ENCODE measurements around the gene GRAP. TPM values are rescaled to one million over a fixed set of nuclear protein-coding genes. Genes with fewer than 3 reads are reported as not detected.
A peak's percentile ranks its signal among the peaks of the same experiment; 100 is the strongest.
"Not testable (repeated sequence)": the region's sequence is repeated elsewhere in the genome, so short reads cannot be mapped to it uniquely, and the experiment has no call there.

GRAP gene
- total RNA-seq, 1 donor from 2014 or later: 0.35 TPM

DNA sequence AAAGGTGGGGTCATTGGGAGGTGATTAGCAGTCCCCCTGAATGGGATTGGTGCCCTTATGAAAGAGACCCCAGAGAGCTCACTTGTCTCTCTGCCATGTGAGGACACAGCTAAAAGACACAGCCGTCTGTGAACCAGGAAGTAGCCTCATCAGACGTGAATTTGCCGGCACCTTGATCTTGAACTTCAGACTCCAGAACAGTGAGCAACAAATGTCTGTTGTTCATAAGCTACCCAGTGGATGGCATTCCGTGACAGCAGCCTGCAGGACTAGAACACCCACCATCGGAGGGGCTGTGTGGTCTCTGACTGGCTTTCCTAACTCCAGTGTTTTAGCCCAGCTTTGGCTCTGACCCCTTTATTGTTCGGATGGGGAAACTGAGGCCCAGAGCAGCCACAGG is 9.2 kb downstream of the GRAP start:
- not testable (repeated sequence) for H3K36me3 Mint-ChIP-seq (ENCODE audit: low read depth); H3K27ac Mint-ChIP-seq (ENCODE audit: unreplicated experiment); H3K4me3 Mint-ChIP-seq (ENCODE audit: unreplicated experiment); DNase-seq (ENCODE audit: low spot score); H3K9me3 Mint-ChIP-seq (ENCODE audit: low read depth); H3K27me3 Mint-ChIP-seq (ENCODE audit: low read depth); H3K4me1 Mint-ChIP-seq (ENCODE audit: low read depth)

DNA sequence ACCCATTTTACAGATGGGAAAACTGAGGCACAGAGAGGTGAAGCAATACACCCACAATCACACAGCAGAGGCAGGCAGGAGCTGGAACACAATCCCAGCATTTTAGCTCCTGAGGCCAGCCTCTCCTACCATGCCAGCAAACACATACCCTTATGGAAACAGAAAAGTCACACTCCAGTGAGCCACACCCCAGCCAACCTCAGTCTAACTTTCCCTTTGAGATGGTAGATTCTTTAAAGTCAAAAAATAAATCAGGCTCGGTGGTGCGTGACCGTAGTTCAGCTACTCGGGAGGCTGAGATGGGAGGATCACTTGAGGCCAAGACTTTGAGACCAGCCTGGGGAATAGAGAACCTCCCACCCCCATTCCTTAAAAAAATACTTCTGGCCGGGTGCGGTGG is 10.6 kb downstream of the GRAP start:
- not testable (repeated sequence) for H3K9me3 Mint-ChIP-seq (ENCODE audit: low read depth); H3K4me3 Mint-ChIP-seq (ENCODE audit: unreplicated experiment); H3K27ac Mint-ChIP-seq (ENCODE audit: unreplicated experiment); H3K36me3 Mint-ChIP-seq (ENCODE audit: low read depth); DNase-seq (ENCODE audit: low spot score); H3K4me1 Mint-ChIP-seq (ENCODE audit: low read depth); H3K27me3 Mint-ChIP-seq (ENCODE audit: low read depth)

DNA sequence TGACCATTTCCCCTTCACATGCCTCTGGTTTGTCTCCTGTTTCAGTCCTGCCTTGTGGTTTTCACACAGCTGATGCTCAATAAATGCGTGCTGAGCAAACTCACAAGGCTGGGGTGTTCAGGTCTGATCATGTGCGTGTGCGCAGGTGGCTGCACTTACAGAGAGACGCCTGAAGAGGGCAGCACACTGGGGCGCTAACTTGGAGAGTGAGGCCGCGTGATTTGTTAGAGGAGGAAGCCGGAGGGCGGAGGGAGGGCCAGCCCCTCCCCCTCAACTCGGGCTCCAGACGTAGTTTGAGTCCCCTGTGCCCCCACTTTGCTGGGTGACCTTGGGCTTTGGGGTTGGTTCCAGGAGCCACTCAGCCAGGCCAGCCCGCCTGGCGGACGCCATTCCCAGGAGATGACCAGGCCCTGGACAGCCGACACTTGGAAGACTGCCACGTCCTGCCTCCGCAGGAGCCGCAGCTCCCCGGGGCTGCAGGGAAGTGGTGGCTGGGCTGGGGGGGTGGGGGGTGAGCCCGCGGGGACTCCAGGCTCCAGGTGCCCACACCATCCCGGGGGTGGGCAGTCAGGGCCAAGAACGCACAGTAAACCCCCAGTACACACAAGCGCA is 14.3 kb downstream of the GRAP start:
- not testable (repeated sequence) for H3K36me3 Mint-ChIP-seq (ENCODE audit: low read depth); DNase-seq (ENCODE audit: low spot score); H3K27ac Mint-ChIP-seq (ENCODE audit: unreplicated experiment); H3K4me1 Mint-ChIP-seq (ENCODE audit: low read depth); H3K4me3 Mint-ChIP-seq (ENCODE audit: unreplicated experiment); H3K9me3 Mint-ChIP-seq (ENCODE audit: low read depth); H3K27me3 Mint-ChIP-seq (ENCODE audit: low read depth)

DNA sequence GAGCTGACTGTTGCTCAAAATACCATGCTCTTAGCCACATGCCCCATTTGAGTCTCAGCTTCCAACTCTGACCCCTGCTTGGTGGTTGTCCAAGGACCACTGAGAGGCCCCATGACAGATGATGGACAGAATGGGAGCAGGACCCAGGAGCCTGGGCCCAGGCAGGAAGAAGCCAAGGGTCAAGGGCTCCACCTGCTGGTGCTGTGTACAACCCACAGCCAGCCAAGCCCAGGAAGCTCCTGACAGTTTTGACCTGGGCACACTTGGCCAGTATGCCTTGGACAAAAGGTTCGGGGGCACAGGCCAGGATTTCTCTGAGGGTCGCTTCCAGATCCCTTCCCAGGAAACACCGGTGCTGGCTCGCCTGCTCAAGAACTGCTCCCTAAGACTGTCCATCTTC is 15.0 kb downstream of the GRAP start:
- DNase-seq (ENCODE audit: low spot score); H3K27ac Mint-ChIP-seq (ENCODE audit: unreplicated experiment): not testable (repeated sequence)
- TF ChIP-seq, protein P1, sequence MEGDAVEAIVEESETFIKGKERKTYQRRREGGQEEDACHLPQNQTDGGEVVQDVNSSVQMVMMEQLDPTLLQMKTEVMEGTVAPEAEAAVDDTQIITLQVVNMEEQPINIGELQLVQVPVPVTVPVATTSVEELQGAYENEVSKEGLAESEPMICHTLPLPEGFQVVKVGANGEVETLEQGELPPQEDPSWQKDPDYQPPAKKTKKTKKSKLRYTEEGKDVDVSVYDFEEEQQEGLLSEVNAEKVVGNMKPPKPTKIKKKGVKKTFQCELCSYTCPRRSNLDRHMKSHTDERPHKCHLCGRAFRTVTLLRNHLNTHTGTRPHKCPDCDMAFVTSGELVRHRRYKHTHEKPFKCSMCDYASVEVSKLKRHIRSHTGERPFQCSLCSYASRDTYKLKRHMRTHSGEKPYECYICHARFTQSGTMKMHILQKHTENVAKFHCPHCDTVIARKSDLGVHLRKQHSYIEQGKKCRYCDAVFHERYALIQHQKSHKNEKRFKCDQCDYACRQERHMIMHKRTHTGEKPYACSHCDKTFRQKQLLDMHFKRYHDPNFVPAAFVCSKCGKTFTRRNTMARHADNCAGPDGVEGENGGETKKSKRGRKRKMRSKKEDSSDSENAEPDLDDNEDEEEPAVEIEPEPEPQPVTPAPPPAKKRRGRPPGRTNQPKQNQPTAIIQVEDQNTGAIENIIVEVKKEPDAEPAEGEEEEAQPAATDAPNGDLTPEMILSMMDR (IDR thresholded peaks at IDR 0.05): peak; percentile 67

DNA sequence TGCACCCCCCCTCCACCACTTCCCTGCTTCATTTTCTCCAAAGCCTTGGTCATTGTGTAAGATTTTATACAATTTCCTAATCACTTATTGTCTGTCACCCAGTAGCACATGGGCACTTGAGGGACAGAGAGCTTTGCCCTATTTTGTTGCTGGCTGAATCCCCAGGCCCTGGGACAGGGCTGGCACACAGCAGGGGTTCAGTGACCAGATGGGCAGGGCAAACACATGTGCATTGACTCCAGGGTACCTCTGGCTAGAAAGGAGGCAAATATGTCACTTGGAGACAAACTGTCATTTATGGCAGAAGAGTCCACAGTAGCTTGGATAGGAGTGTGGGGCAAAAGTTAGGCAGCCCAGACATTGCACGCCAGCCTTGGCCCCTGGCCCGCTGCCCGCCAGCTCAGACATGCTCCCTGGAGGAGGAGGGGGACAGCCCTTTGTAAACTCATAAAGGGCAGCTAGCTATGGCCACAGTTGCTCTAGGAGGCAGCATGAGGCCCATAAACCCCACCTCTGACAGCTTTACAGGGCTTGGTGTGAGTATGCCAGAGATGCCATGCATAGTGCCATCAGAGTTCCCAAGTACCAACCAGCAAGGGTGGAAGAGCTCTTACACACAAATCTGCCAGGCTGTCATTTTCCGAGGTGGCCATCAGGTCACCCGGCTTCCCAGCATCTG is 15.8 kb downstream of the GRAP start:
- not testable (repeated sequence) for H3K27ac Mint-ChIP-seq (ENCODE audit: unreplicated experiment); H3K4me3 Mint-ChIP-seq (ENCODE audit: unreplicated experiment); H3K27me3 Mint-ChIP-seq (ENCODE audit: low read depth); H3K36me3 Mint-ChIP-seq (ENCODE audit: low read depth); H3K4me1 Mint-ChIP-seq (ENCODE audit: low read depth); H3K9me3 Mint-ChIP-seq (ENCODE audit: low read depth); DNase-seq (ENCODE audit: low spot score)

More for the DNA sequence above, 15.0 kb downstream of the GRAP start:
- H3K36me3 Mint-ChIP-seq (ENCODE audit: low read depth); H3K27me3 Mint-ChIP-seq (ENCODE audit: low read depth); H3K4me3 Mint-ChIP-seq (ENCODE audit: unreplicated experiment); H3K9me3 Mint-ChIP-seq (ENCODE audit: low read depth); H3K4me1 Mint-ChIP-seq (ENCODE audit: low read depth): not testable (repeated sequence)

DNA sequence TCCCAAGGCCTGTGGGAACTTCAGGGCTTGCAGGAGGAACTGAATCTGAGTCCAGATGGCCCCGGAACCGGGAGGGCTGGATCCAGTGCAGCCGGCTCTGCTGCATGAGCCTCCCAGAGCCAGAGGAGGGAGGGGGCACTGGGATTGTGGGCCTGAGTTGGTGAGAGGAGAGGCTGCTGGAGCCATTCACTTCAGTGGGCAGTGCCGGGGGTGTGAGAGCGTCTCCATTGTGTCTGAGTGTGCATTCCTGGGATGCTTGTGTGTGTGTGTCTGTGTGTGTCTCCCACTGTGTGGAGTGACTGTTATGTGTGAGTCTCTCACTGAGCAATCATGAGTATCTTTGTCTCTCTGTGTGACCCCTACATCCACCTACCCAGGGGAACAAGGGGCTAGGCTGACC is 17.0 kb downstream of the GRAP start:
- H3K36me3 Mint-ChIP-seq (ENCODE audit: low read depth); H3K9me3 Mint-ChIP-seq (ENCODE audit: low read depth); H3K27me3 Mint-ChIP-seq (ENCODE audit: low read depth); H3K4me3 Mint-ChIP-seq (ENCODE audit: unreplicated experiment); H3K4me1 Mint-ChIP-seq (ENCODE audit: low read depth); DNase-seq (ENCODE audit: low spot score): not testable (repeated sequence)
- peak overlapping the region; percentile 63 for H3K27ac Mint-ChIP-seq (ENCODE audit: unreplicated experiment)

DNA sequence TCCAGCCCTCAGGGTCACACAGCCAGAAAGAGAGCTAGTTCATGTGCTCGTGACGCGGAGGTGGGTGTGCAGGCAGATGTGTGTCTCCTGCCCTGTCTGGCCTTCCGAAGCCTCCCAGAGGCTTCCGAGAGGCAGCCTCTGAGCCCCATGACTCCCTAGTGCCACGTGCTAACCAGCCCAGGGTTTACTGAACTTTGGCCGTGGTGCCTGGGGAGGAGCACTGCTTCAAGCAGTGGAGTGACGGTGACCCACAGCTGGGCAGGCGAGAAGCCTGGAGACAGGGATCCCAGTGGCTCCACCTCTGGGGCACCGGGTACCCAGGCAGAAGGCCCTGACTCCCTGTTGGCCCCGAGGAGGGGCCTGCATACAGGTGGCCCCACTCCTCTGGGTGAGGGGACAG is 18.1 kb downstream of the GRAP start:
- H3K27ac Mint-ChIP-seq (ENCODE audit: unreplicated experiment); H3K4me1 Mint-ChIP-seq (ENCODE audit: low read depth); H3K9me3 Mint-ChIP-seq (ENCODE audit: low read depth): not testable (repeated sequence)

DNA sequence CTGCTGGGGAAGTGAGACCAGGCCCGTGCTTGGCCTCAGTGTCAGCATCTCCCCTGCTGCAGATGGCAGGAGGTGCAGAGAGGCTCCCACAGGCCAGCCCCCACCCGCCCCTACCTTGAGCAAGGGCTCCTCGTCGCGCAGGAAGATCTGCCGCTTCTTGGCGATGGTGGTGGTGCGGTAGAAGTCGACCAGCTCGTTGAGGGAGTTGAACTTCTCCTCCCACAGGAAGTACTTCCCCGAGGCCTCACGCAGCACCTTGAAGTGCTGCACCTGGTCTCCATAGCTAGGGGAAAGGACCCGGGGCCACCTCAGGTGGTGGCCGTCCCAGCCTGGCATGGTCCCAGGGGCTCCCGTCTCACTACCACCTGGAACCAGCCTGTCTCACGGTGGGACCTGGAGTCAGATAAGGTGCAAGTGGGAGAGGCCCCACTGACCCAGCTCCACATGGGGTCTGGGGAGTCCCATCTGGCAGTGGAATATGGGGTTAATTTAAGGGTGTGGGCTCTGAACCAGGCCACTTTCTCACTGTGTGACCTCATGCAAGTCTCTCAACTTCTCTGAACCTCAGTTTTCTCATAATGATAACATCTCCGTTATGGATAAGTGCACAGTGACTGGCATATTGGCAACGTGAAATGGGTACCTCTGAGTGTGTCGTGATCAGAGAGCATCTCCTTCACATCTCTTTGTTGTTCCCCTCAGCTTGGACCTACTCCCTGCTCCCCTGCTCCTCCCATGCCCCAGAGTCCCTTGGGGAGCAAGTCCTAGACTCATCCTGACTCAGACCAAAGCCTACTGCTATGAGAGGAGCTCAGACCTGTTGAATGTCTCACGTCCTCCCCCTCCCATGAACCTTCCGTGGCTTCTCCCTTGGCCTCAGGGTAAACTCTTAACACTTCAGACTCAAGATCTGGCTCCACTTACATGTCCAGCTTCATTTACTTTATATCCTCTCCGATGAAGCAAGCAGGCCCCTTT is 22.4 kb downstream of the GRAP start:
- Mint-ChIP-seq H3K36me3 (ENCODE audit: low read depth) (no peaks in the 10 kb centered on the region), H3K4me3 (ENCODE audit: unreplicated experiment) (no peak overlapping the region), H3K27ac (ENCODE audit: unreplicated experiment) (no peak overlapping the region), H3K27me3 (ENCODE audit: low read depth) (peaks cover 4% of the 10 kb centered on the region), H3K9me3 (ENCODE audit: low read depth) (no peaks in the 10 kb centered on the region), H3K4me1 (ENCODE audit: low read depth) (peaks cover 3% of the 10 kb centered on the region)
- peak; percentile 73 for DNase-seq (ENCODE audit: low spot score)
- TF ChIP-seq, protein P1 (IDR thresholded peaks at IDR 0.05): no peak

More for the DNA sequence above, 18.1 kb downstream of the GRAP start:
- not testable (repeated sequence) for H3K36me3 Mint-ChIP-seq (ENCODE audit: low read depth); H3K4me3 Mint-ChIP-seq (ENCODE audit: unreplicated experiment); H3K27me3 Mint-ChIP-seq (ENCODE audit: low read depth); DNase-seq (ENCODE audit: low spot score)

Data from chondrocyte (in vitro differentiated cells).